ENCODE data around the gene AURKA. TPM values are rescaled to one million over a fixed set of nuclear protein-coding genes. Genes with fewer than 3 reads are reported as not detected.
A peak's percentile ranks its signal among the peaks of the same experiment; 100 is the strongest.

AURKA gene
- total RNA-seq, 5 donors from 2014 or later (not counting 1 experiment from before 2014, with no cell fraction given): 1.3 to 2.3 (median 2.0) TPM

DNA sequence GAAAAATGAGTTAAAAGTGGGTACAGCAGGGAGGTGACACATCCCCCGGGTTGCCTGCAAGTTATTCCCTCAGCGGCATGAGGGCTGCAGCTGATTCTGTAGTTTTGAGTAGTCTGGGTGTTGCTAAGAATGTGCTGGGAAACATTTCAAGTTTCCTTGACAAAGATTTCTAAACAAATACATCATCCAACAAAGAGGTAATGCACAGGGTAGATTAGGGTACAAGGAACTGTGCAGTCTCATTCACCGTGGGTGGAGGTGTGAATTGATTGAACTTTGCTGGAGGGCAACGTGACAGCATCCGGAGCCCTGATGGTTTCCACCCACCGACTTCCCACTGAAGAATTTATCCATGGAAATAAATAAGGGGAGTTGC is 41.9 kb upstream of the AURKA start:
- H3K4me1 ChIP-seq (ENCODE audit: control insufficient read depth in 1 of 2, extremely low read depth in 1 of 2, insufficient read depth in 2 of 2, low read length in 2 of 2): peaks cover 12 to 44% of the 10 kb centered on the region in 2 experiments
- POLR2A ChIA-PET: interaction anchor here in 1 of 2 donors (1.0 kb wide), 1 partner anchor 12 kb away, joined by 4 read pairs; no protein-coding TSS in a partner anchor

DNA sequence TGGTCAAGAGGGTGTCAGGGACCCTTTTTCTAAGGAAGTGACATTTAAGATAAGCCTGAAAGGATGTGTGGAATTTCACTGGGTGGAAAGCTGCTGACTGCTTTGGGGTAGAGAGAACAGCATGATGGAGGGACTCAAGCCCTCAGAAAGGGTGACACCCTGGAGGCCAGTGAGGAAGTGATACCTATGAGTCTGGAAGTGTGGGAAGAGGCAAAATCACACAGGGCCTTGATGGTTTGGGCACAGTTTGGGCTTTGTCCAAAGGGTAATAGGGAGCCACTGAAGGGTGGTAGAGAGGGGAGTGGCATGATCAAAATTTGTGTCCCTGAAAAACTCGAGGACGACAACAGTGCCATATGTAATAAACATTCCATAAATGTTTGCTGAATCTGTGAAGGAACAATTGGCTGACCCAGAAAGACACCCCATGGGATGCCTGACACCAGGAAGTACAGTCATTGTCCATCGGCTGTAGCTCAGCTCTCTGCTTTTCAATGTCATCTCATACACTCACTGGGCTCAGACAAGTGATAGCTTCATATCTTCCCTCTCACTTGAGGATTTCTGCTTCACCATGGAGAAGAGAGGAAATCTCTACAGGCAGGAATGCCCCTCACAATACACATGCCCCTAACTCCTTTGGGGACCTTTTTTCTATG is 41.3 kb upstream of the AURKA start:
- H3K4me1 Mint-ChIP-seq: peaks cover 44 to 70% (median 56%) of the 10 kb centered on the region in 3 donors
- DNase-seq: no peak
- no peaks in the 10 kb centered on the region for H3K9me3 ChIP-seq
- no peaks in the 10 kb centered on the region for H3K9me3 Mint-ChIP-seq
- peak overlapping the region in 1 of 3 donors; percentile 13 for H3K4me3 Mint-ChIP-seq
- no peaks in the 10 kb centered on the region for H3K27me3 ChIP-seq (replicated peaks in 1 of 2; ENCODE audit: control insufficient read depth in 2 of 2, extremely low read depth in 1 of 2, insufficient read depth in 2 of 2, low read length in 1 of 2)
- H3K4me1 ChIP-seq (ENCODE audit: control insufficient read depth in 1 of 2, extremely low read depth in 1 of 2, insufficient read depth in 2 of 2, low read length in 2 of 2): peaks cover 12 to 44% of the 10 kb centered on the region in 2 experiments
- peak overlapping the region; percentile 69 for H3K27ac ChIP-seq (ENCODE audit: low read length)
- peaks cover 13% of the 10 kb centered on the region for H3K36me3 Mint-ChIP-seq
- peak overlapping the region; percentile 64 to 71 for H3K27ac Mint-ChIP-seq
- ChIA-PET POLR2A (interaction anchor here (0.6 to 1.0 kb wide), 2 partner anchors 11 to 14 kb away, joined by 3 to 4 read pairs; no protein-coding TSS in a partner anchor), CTCF (interaction anchor here in 1 of 2 donors (1.0 kb wide), 1 partner anchor 10 kb away, joined by 3 read pairs; no protein-coding TSS in a partner anchor)
- no peaks in the 10 kb centered on the region for H3K27me3 Mint-ChIP-seq
- 69% methylated on average over 2 of the region's 3 CpGs for WGBS (ENCODE audit: insufficient coverage)
- peaks cover 0 to 7% of the 10 kb centered on the region in 2 donors for H3K36me3 ChIP-seq (ENCODE audit: control insufficient read depth in 2 of 2, extremely low read depth in 1 of 2, insufficient read depth in 1 of 2, low read length in 1 of 2)
- H3K4me3 ChIP-seq (ENCODE audit: control insufficient read depth in 1 of 2, extremely low read depth in 1 of 2, low read length in 1 of 2): no peak overlapping the region
- ATAC-seq (replicated peaks in 1 of 4): no peak

More for the DNA sequence above, 41.9 kb upstream of the AURKA start:
- Histone ChIP-seq H3K27ac (ENCODE audit: low read length) (peak overlapping the region; percentile 69), H3K36me3 (ENCODE audit: control insufficient read depth in 2 of 2, extremely low read depth in 1 of 2, insufficient read depth in 1 of 2, low read length in 1 of 2) (peaks cover 0 to 7% of the 10 kb centered on the region in 2 donors), H3K27me3 (replicated peaks in 1 of 2; ENCODE audit: control insufficient read depth in 2 of 2, extremely low read depth in 1 of 2, insufficient read depth in 2 of 2, low read length in 1 of 2) (no peaks in the 10 kb centered on the region), H3K4me3 (ENCODE audit: control insufficient read depth in 1 of 2, extremely low read depth in 1 of 2, low read length in 1 of 2) (no peak overlapping the region), H3K9me3 (no peaks in the 10 kb centered on the region)
- DNase-seq: no peak
- peaks cover 13% of the 10 kb centered on the region for H3K36me3 Mint-ChIP-seq
- H3K4me3 Mint-ChIP-seq: peak overlapping the region in 1 of 3 donors; percentile 13
- WGBS (ENCODE audit: insufficient coverage): no CpG with 5 or more reads among the region's 6 CpGs
- CTCF ChIA-PET: interaction anchor here (0.8 to 1.0 kb wide), 3 partner anchors 9 to 51 kb away, joined by 3 read pairs; no protein-coding TSS in a partner anchor
- peak in 2 of 4 experiments; percentile 44 to 51 for ATAC-seq (replicated peaks in 1 of 4)
- H3K4me1 Mint-ChIP-seq: peaks cover 44 to 68% (median 54%) of the 10 kb centered on the region in 3 donors
- H3K27ac Mint-ChIP-seq: peak overlapping the region; percentile 58 to 71
- H3K9me3 Mint-ChIP-seq: no peaks in the 10 kb centered on the region
- H3K27me3 Mint-ChIP-seq: no peaks in the 10 kb centered on the region

DNA sequence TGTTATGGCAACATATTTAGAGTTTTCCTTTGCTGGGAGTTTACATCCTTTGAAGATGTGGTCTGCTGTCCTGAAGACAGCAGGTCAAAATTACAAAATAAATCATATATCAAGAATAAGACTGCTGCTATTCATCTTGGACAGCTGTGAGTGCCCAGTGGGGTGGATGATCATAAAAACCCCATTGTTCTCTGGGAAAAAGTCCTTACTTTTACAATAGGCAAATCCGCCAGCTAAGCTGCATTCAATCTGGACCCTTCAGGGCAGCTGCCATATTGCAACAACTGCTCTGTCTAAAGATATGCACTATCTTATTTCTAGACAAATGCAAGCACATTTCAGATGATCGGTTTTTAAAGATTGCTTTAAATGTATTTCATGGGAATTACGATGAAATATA is 39.5 kb upstream of the AURKA start:
- no peak overlapping the region for H3K4me3 Mint-ChIP-seq
- peaks cover 12 to 38% of the 10 kb centered on the region in 2 experiments for H3K4me1 ChIP-seq (ENCODE audit: control insufficient read depth in 1 of 2, extremely low read depth in 1 of 2, insufficient read depth in 2 of 2, low read length in 2 of 2)
- H3K27me3 ChIP-seq (replicated peaks in 1 of 2; ENCODE audit: control insufficient read depth in 2 of 2, extremely low read depth in 1 of 2, insufficient read depth in 2 of 2, low read length in 1 of 2): no peaks in the 10 kb centered on the region
- H3K9me3 ChIP-seq: no peaks in the 10 kb centered on the region
- no CpG with 5 or more reads among the region's 3 CpGs for WGBS (ENCODE audit: insufficient coverage)
- H3K27ac ChIP-seq (ENCODE audit: low read length): no peak overlapping the region
- H3K36me3 ChIP-seq (ENCODE audit: control insufficient read depth in 2 of 2, extremely low read depth in 1 of 2, insufficient read depth in 1 of 2, low read length in 1 of 2): no peaks in the 10 kb centered on the region
- no peak for DNase-seq
- no peak for ATAC-seq (replicated peaks in 1 of 4)
- CTCF ChIA-PET: no interaction called here
- POLR2A ChIA-PET: no interaction called here
- no peak overlapping the region for H3K4me3 ChIP-seq (ENCODE audit: control insufficient read depth in 1 of 2, extremely low read depth in 1 of 2, low read length in 1 of 2)
- H3K9me3 Mint-ChIP-seq: no peaks in the 10 kb centered on the region
- no peaks in the 10 kb centered on the region for H3K27me3 Mint-ChIP-seq
- H3K27ac Mint-ChIP-seq: no peak overlapping the region
- peaks cover 13% of the 10 kb centered on the region for H3K36me3 Mint-ChIP-seq
- H3K4me1 Mint-ChIP-seq: peaks cover 50 to 70% (median 62%) of the 10 kb centered on the region in 3 donors

DNA sequence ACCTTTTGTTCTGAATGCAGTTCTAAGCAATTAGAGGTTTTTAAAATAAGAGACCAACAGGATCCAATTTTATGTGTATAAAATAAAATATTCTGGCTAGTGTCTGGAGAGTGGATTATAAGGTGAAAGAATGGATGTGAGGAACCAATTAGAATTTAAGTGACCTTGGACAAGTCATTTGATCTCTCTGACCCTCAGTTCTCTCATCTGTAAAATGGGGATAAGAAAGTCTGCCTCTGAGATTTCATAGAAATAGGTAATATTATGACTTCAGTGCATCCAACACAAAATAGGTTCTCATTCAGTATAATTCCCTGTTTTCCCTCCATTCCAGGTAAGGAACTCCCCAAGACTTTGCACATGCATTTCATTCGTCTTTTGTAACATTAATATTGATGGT is 38.9 kb upstream of the AURKA start:
- Histone ChIP-seq H3K4me3 (ENCODE audit: control insufficient read depth in 1 of 2, extremely low read depth in 1 of 2, low read length in 1 of 2) (no peak overlapping the region), H3K27me3 (replicated peaks in 1 of 2; ENCODE audit: control insufficient read depth in 2 of 2, extremely low read depth in 1 of 2, insufficient read depth in 2 of 2, low read length in 1 of 2) (no peaks in the 10 kb centered on the region), H3K4me1 (ENCODE audit: control insufficient read depth in 1 of 2, extremely low read depth in 1 of 2, insufficient read depth in 2 of 2, low read length in 2 of 2) (peaks cover 12 to 38% of the 10 kb centered on the region in 2 experiments), H3K9me3 (no peaks in the 10 kb centered on the region), H3K27ac (ENCODE audit: low read length) (no peak overlapping the region), H3K36me3 (ENCODE audit: control insufficient read depth in 2 of 2, extremely low read depth in 1 of 2, insufficient read depth in 1 of 2, low read length in 1 of 2) (no peaks in the 10 kb centered on the region)
- Mint-ChIP-seq H3K36me3 (peaks cover 13% of the 10 kb centered on the region), H3K4me1 (peaks cover 50 to 70% (median 61%) of the 10 kb centered on the region in 3 donors), H3K27ac (peak overlapping the region; percentile 98), H3K27me3 (no peaks in the 10 kb centered on the region), H3K9me3 (no peaks in the 10 kb centered on the region), H3K4me3 (peak overlapping the region in 1 of 3 donors; percentile 83)
- WGBS (ENCODE audit: insufficient coverage): no CpG with 5 or more reads among the region's 1 CpG
- DNase-seq: no peak
- CTCF ChIA-PET: no interaction called here
- no peak for ATAC-seq (replicated peaks in 1 of 4)
- POLR2A ChIA-PET: no interaction called here

GRCh38 chr20:56430461-56430860 is 38.4 kb upstream of the AURKA start:
- ChIA-PET CTCF (no interaction called here), POLR2A (no interaction called here)
- Histone ChIP-seq H3K27ac (ENCODE audit: low read length) (peak overlapping the region; percentile 67), H3K4me1 (ENCODE audit: control insufficient read depth in 1 of 2, extremely low read depth in 1 of 2, insufficient read depth in 2 of 2, low read length in 2 of 2) (peaks cover 12 to 38% of the 10 kb centered on the region in 2 experiments), H3K9me3 (no peaks in the 10 kb centered on the region), H3K36me3 (ENCODE audit: control insufficient read depth in 2 of 2, extremely low read depth in 1 of 2, insufficient read depth in 1 of 2, low read length in 1 of 2) (no peaks in the 10 kb centered on the region), H3K4me3 (ENCODE audit: control insufficient read depth in 1 of 2, extremely low read depth in 1 of 2, low read length in 1 of 2) (no peak overlapping the region), H3K27me3 (replicated peaks in 1 of 2; ENCODE audit: control insufficient read depth in 2 of 2, extremely low read depth in 1 of 2, insufficient read depth in 2 of 2, low read length in 1 of 2) (no peaks in the 10 kb centered on the region)
- DNase-seq (no peak), ATAC-seq (replicated peaks in 1 of 4) (no peak)
- H3K36me3 Mint-ChIP-seq: peaks cover 13% of the 10 kb centered on the region
- 90% methylated on average over 4 of the region's 4 CpGs for WGBS (ENCODE audit: insufficient coverage)
- peak overlapping the region in 2 of 3 donors; percentile 82 to 83 for H3K4me3 Mint-ChIP-seq
- H3K27ac Mint-ChIP-seq: peak overlapping the region; percentile 98
- H3K4me1 Mint-ChIP-seq: peaks cover 50 to 71% (median 60%) of the 10 kb centered on the region in 3 donors
- H3K9me3 Mint-ChIP-seq: no peaks in the 10 kb centered on the region
- no peaks in the 10 kb centered on the region for H3K27me3 Mint-ChIP-seq

DNA sequence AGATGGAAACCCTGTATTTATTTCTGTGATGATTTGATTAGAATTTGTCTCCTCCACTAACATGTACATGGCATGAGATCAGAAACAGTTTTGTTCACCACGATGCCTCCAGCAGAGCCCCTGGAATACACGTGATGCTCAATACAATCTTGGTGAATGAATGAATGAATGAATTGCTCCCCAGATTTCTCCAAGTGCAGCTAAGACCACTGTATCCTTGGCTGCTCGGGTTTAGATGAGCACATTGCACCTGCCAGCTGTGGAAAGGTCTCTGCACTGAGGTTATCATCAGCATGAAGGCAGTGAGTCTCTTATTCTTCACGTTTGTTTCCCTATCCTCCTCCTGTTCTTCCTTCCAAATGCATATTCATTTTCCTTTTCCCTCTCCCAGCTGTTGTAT is 37.9 kb upstream of the AURKA start:
- 17% methylated on average over 1 of the region's 4 CpGs for WGBS (ENCODE audit: insufficient coverage)
- Mint-ChIP-seq H3K9me3 (no peaks in the 10 kb centered on the region), H3K4me1 (peaks cover 51 to 73% (median 64%) of the 10 kb centered on the region in 3 donors), H3K36me3 (peaks cover 13% of the 10 kb centered on the region), H3K4me3 (peak overlapping the region; percentile 82 to 86 (median 83)), H3K27ac (peak overlapping the region; percentile 98), H3K27me3 (no peaks in the 10 kb centered on the region)
- Histone ChIP-seq H3K27me3 (replicated peaks in 1 of 2; ENCODE audit: control insufficient read depth in 2 of 2, extremely low read depth in 1 of 2, insufficient read depth in 2 of 2, low read length in 1 of 2) (no peaks in the 10 kb centered on the region), H3K9me3 (no peaks in the 10 kb centered on the region), H3K4me1 (ENCODE audit: control insufficient read depth in 1 of 2, extremely low read depth in 1 of 2, insufficient read depth in 2 of 2, low read length in 2 of 2) (peaks cover 12 to 38% of the 10 kb centered on the region in 2 experiments), H3K36me3 (ENCODE audit: control insufficient read depth in 2 of 2, extremely low read depth in 1 of 2, insufficient read depth in 1 of 2, low read length in 1 of 2) (no peaks in the 10 kb centered on the region), H3K4me3 (ENCODE audit: control insufficient read depth in 1 of 2, extremely low read depth in 1 of 2, low read length in 1 of 2) (peak overlapping the region in 1 of 2 donors; percentile 44), H3K27ac (ENCODE audit: low read length) (peak overlapping the region; percentile 67)
- POLR2A ChIA-PET: no interaction called here
- ATAC-seq (replicated peaks in 1 of 4): peak; percentile 20 to 35 (median 32)
- DNase-seq: no peak
- CTCF ChIA-PET: no interaction called here

Data from T-cell (primary cell).